DND-41 (cell line): ENCODE data around the gene JMJD1C.

Experiments used
- ATAC-seq: fragments of 200-7000 bp; cut with Tn5 transposase; 3 replicates; pipeline ENCODE4 v1.9.1; 2021; ENCODE audit warnings: low read depth; ENCODE audit not compliant: insufficient read depth
- DNase-seq: peaks from one replicate; pipeline ENCODE4 v3.0.0-alpha.2; 2020
- H2AFZ ChIP-seq: 2 replicates; pipeline ENCODE4 v1.6.0; 2012; ENCODE audit warnings: low read depth, low read length
- H3K27ac ChIP-seq: 2 replicates; pipeline ENCODE4 v1.5.1; 2012; ENCODE audit warnings: low read length, inconsistent platforms
- H3K27me3 ChIP-seq: fragments of 200-600 bp; sonication (generic); 2 replicates; pipeline ENCODE4 v1.6.0; 2012; ENCODE audit warnings: low read length, mild to moderate bottlenecking, inconsistent platforms; ENCODE audit not compliant: insufficient read depth, poor library complexity
- H3K36me3 ChIP-seq: 2 replicates; pipeline ENCODE4 v1.5.1; 2012; ENCODE audit warnings: low read length, inconsistent platforms; ENCODE audit not compliant: insufficient read depth
- H3K4me1 ChIP-seq: 2 replicates; pipeline ENCODE4 v1.5.1; 2012; ENCODE audit warnings: mild to moderate bottlenecking, low read length; ENCODE audit not compliant: insufficient read depth
- H3K4me2 ChIP-seq: 2 replicates; pipeline ENCODE4 v1.6.0; 2012; ENCODE audit warnings: mild to moderate bottlenecking, moderate library complexity, low read length, inconsistent platforms; ENCODE audit not compliant: insufficient read depth
- H3K4me3 ChIP-seq, 2 experiments: fragments of 200-600 bp in 1 of 2; shearing (Covaris generic) in 1 of 2; 2 replicates each; pipeline ENCODE4 v1.5.1; 2012 to 2016; ENCODE audit warnings: inconsistent platforms in 2 of 2, low read length in 2 of 2, mild to moderate bottlenecking in 2 of 2, low read depth in 1 of 2, moderate library complexity in 1 of 2
- H3K79me2 ChIP-seq: 2 replicates; pipeline ENCODE4 v1.6.0; 2012; ENCODE audit warnings: low read length, inconsistent platforms; ENCODE audit not compliant: insufficient read depth
- H3K9ac ChIP-seq: 2 replicates; pipeline ENCODE4 v1.6.0; 2012; ENCODE audit warnings: low read depth, mild to moderate bottlenecking, inconsistent platforms, low read length, moderate library complexity
- H3K9me3 ChIP-seq: 2 replicates; pipeline ENCODE4 v1.5.1; 2012; ENCODE audit warnings: low read length, moderate library complexity, mild to moderate bottlenecking, inconsistent platforms; ENCODE audit not compliant: insufficient read depth, severe bottlenecking
- H4K20me1 ChIP-seq: 2 replicates; pipeline ENCODE4 v1.6.0; 2012; ENCODE audit warnings: low read length; ENCODE audit not compliant: insufficient read depth
- CTCF ChIP-seq: IDR thresholded peaks from 2 replicates; pipeline ENCODE4 v1.5.1; 2012; ENCODE audit warnings: borderline replicate concordance, low read length, moderate library complexity, mild to moderate bottlenecking; ENCODE audit not compliant: poor library complexity, severe bottlenecking; ENCODE audit errors: extremely low read depth
- EZH2 ChIP-seq: IDR thresholded peaks from 3 replicates; pipeline ENCODE4 v1.6.1; 2012; ENCODE audit warnings: borderline replicate concordance, low read depth, mild to moderate bottlenecking, moderate library complexity, low read length, inconsistent platforms; ENCODE audit not compliant: severe bottlenecking

JMJD1C gene

DNA sequence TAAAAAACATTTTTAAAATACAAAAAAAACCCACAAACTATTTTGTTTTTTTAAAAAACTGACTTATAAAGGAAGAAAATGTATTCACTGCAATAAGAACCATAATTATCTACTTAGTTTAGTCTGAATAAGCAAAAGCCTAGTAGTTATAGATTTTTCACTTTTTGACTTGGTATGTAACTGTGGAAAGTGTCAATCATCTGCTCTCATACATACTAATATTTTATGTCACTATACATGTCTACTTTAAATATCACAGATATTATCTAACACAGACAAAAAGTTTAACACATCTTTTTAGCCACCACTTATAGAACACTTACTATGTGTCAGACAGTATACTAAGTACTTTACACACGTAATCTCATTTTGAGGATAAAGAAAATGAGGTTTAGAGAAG is 3.2 kb upstream of the JMJD1C start:
- ATAC-seq (no peak), DNase-seq (no peak)
- H3K27ac ChIP-seq = no peak overlapping the region
- no peak for TF ChIP-seq EZH2
- TF ChIP-seq CTCF = no peak
- H3K4me2 ChIP-seq = no peak overlapping the region
- H4K20me1 ChIP-seq = peaks cover 71% of the 10 kb centered on the region
- H3K79me2 ChIP-seq = peaks cover 76% of the 10 kb centered on the region
- H3K27me3 ChIP-seq = no peaks in the 10 kb centered on the region
- H3K9ac ChIP-seq = no peak overlapping the region
- no peaks in the 10 kb centered on the region for H3K9me3 ChIP-seq
- H3K36me3 ChIP-seq = peaks cover 3% of the 10 kb centered on the region; the same call in 1 of the 2 replicates
- no peak overlapping the region for H2AFZ ChIP-seq
- H3K4me3 ChIP-seq = no peak overlapping the region
- peaks cover 23% of the 10 kb centered on the region for H3K4me1 ChIP-seq

DNA sequence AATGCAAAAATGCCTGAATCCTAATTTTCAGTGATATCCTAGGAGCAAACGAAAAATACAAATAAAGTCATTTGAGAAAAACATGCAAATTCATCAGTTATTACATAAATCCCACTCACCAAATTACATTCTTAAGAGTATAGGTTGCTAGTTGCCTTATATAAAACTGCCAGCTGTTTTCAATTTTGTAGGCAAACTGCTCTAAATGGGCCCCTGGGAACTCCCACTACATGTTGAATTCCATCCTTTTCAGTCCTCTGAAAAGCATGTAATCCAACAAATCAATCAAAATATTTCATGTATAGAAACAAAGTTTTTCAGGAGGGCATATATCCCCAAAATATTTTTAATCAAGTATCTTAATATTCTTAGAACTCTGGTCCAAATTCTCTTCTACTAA is 2.1 kb upstream of the JMJD1C start:
- Histone ChIP-seq H3K36me3 (peaks cover 3% of the 10 kb centered on the region; the same call in 1 of the 2 replicates), H3K4me3 (no peak overlapping the region), H4K20me1 (peaks cover 73% of the 10 kb centered on the region), H3K9me3 (no peaks in the 10 kb centered on the region), H3K4me2 (no peak overlapping the region), H2AFZ (no peak overlapping the region), H3K4me1 (peaks cover 23% of the 10 kb centered on the region), H3K27ac (no peak overlapping the region), H3K27me3 (no peaks in the 10 kb centered on the region), H3K79me2 (peaks cover 76% of the 10 kb centered on the region), H3K9ac (no peak overlapping the region)
- DNase-seq (no peak), ATAC-seq (no peak)
- TF ChIP-seq EZH2 = no peak
- no peak for TF ChIP-seq CTCF

DNA sequence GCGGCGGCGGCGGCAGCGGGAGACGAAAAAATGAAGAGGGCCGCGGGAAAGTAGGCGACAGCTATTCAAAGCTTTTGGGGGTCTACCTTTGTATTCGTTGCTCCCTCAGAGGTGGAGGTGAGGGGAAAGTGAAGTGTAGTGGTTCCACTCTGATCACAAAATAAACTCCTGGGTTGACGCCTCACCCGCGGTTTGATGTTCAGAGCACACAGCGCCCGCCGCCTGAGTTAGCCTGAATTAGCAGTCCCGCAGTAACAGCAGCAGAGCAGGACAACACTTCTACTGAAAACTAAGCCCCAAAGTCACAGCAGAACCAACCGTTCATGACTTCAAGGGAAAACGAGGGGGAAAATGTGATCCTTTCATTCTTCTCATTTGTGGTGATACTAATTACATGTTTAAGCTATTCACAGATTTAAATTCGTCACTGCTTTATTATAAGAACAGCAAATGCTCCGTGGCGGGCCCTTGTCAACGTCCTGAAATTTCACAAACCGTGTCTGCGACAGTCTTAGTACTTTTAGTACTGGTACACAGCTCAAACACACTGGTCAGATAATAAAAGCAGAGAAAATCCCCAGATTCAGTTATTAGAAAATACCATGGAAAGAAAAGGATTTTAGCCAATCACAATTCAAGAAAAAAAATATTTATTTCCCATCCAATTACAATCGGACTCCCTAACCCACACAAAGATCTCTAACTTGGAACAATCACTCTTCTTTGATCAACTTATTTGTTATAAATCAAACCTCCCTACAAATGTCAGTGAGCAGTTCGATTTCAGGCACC is 563 bp upstream of the JMJD1C start:
- TF ChIP-seq EZH2 (no peak), CTCF (no peak)
- Histone ChIP-seq H3K9me3 (no peaks in the 10 kb centered on the region), H2AFZ (peak overlapping the region; percentile 92), H3K27ac (0 out of 2 replicates have a peak overlapping the region, but pooled peaks have one; percentile 44), H3K4me1 (peaks cover 23% of the 10 kb centered on the region), H3K9ac (peak overlapping the region; percentile 93), H4K20me1 (peaks cover 77% of the 10 kb centered on the region), H3K79me2 (peaks cover 84% of the 10 kb centered on the region), H3K27me3 (no peaks in the 10 kb centered on the region), H3K4me3 (peak overlapping the region; percentile 83 to 99), H3K36me3 (peaks cover 3% of the 10 kb centered on the region; the same call in 1 of the 2 replicates), H3K4me2 (peak overlapping the region; percentile 95)
- ATAC-seq = peak; percentile 41
- DNase-seq = peak; percentile 37
